ENCODE measurements around the gene MRGPRE.

The MRGPRE gene

GRCh38 chr11:3227568-3228444, 4.4 kb downstream of the MRGPRE start:
- Histone ChIP-seq H3K27ac (ENCODE audit: insufficient read depth, low read length, poor library complexity, severe bottlenecking) (no peak overlapping the region), H3K36me3 (ENCODE audit: control insufficient read depth, insufficient read depth, low read length) (no peaks in the 10 kb centered on the region), H3K27me3 (replicated peaks; ENCODE audit: control insufficient read depth, insufficient read depth, low read length, poor library complexity, severe bottlenecking) (no peaks in the 10 kb centered on the region), H3K9me3 (ENCODE audit: control insufficient read depth, low read length) (no peaks in the 10 kb centered on the region), H3K4me3 (ENCODE audit: insufficient read depth, low read depth, low read length, poor library complexity, severe bottlenecking) (no peak overlapping the region), H3K4me1 (ENCODE audit: control insufficient read depth, insufficient read depth, low read length, poor library complexity, severe bottlenecking) (no peaks in the 10 kb centered on the region)
- DNase-seq = no peak

GRCh38 chr11:3226846-3227567, 5.2 kb downstream of the MRGPRE start:
- Histone ChIP-seq H3K27ac (ENCODE audit: insufficient read depth, low read length, poor library complexity, severe bottlenecking) (no peak overlapping the region), H3K9me3 (ENCODE audit: control insufficient read depth, low read length) (no peaks in the 10 kb centered on the region), H3K4me3 (ENCODE audit: insufficient read depth, low read depth, low read length, poor library complexity, severe bottlenecking) (no peak overlapping the region), H3K36me3 (ENCODE audit: control insufficient read depth, insufficient read depth, low read length) (no peaks in the 10 kb centered on the region), H3K4me1 (ENCODE audit: control insufficient read depth, insufficient read depth, low read length, poor library complexity, severe bottlenecking) (no peaks in the 10 kb centered on the region), H3K27me3 (replicated peaks; ENCODE audit: control insufficient read depth, insufficient read depth, low read length, poor library complexity, severe bottlenecking) (no peaks in the 10 kb centered on the region)
- DNase-seq = no peak

DNA sequence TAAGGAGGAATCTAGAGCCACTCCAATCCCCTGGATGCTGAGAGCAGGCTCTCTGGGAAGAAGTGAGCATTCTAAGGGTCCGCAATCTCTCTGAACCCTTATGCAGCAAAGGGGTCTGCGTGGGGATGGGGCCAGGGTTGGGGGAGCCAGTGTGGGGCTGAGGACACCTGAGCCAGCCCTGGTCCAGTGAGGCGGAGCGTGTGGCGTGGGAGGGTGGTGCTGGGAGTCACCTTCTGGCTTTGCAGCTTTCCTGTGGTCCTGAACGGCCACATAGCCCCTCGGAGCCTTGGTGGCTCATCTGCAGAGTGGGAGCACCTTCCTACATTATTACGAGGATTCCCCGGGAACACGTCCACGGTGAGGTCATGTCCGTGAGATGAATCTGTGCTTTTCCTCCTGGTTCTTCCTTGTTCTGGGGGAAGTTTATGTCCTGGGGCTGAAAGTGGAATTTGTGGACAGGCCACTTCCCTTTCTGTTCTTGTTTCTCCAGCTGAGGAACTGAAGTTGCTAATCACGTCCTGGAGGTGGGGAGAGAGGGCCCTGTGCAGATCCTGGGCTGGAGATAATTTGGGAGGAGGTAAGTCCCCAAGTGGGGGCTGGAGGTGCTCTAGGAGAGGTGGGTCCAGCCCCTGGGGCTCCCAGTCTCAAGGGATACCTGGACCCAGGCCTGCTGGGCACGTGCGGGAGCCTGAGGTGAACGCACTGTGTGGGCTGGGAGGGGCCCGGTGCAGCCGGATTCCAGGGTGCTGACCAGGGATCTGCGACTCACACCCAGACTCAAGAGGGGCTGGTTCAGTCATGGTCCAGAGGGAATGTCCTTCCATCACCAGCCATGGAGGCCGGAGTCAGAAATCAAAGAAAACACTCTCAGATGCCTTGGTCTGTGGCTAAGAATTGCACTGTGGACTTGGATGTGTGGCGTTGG, 6.1 kb downstream of the MRGPRE start:
- no peaks in the 10 kb centered on the region for H3K4me1 ChIP-seq (ENCODE audit: control insufficient read depth, insufficient read depth, low read length, poor library complexity, severe bottlenecking)
- no peak overlapping the region for H3K4me3 ChIP-seq (ENCODE audit: insufficient read depth, low read depth, low read length, poor library complexity, severe bottlenecking)
- no peak for DNase-seq
- H3K9me3 ChIP-seq (ENCODE audit: control insufficient read depth, low read length) = no peaks in the 10 kb centered on the region
- no peak overlapping the region for H3K27ac ChIP-seq (ENCODE audit: insufficient read depth, low read length, poor library complexity, severe bottlenecking)
- H3K27me3 ChIP-seq (replicated peaks; ENCODE audit: control insufficient read depth, insufficient read depth, low read length, poor library complexity, severe bottlenecking) = no peaks in the 10 kb centered on the region
- H3K36me3 ChIP-seq (ENCODE audit: control insufficient read depth, insufficient read depth, low read length) = no peaks in the 10 kb centered on the region

DNA sequence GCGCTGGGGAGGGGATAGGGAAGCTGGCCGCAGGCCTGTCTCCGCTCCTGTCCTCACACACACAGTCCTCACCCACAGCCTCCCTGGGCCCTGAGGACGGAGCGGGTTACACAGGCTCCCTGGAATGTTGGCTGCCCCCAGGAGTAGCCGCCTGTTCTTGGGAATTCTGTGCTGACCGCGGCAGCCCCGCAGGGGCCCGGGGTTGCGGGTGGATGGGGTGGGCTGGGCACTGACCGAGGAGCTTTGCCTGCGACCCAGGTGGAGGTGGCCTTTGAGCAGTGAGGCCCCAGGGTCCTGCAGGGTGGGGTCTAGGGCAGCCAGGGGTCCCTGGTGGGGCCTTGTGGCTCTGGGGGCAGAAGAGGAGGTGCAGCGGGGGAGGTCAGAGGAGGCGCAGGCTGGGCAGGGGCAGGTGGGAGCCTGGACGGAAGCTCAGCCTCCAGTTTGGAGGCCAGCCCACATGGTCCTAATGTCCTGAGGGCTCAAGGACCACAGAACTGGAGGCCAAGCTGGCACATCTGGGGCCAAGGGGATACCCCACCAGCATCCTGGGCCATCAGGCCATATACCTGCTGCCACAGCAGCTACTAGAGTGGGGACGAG, 7.0 kb downstream of the MRGPRE start:
- no peaks in the 10 kb centered on the region for H3K27me3 ChIP-seq (replicated peaks; ENCODE audit: control insufficient read depth, insufficient read depth, low read length, poor library complexity, severe bottlenecking)
- no peak overlapping the region for H3K4me3 ChIP-seq (ENCODE audit: insufficient read depth, low read depth, low read length, poor library complexity, severe bottlenecking)
- DNase-seq = no peak

DNA sequence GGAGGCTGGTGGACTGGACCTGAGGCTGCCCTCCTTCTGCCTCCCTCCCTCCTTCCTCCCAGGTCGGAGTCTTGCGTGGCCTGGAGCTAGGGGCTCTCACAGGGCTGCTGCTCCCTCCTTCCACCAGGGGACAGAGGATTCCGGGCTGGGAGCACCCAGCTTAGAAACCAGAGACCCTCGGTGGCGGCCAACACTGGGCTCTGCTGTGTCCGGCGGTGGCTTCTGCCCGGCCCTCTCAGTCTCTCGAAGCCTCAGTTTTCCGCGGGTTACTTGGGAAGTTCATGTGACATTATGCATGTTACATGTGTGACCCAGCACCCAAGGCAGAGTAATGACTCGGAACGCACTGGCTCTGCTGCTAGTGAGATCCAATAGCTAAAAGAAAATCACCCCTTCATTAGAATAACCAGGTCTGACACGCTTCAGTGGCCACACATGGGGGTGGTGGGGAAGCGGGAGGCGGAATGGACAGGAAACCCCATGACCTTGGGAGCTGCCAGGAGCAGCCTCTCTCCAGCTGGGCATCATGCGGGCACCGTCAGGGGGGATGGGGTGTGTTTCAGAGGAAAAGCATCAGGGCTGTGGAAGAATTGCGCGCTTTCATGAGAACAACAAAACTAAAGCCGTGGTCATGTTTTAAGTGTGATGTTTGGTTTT, 7.7 kb downstream of the MRGPRE start:
- H3K27me3 ChIP-seq (replicated peaks; ENCODE audit: control insufficient read depth, insufficient read depth, low read length, poor library complexity, severe bottlenecking) = no peaks in the 10 kb centered on the region
- H3K9me3 ChIP-seq (ENCODE audit: control insufficient read depth, low read length) = no peaks in the 10 kb centered on the region
- H3K4me3 ChIP-seq (ENCODE audit: insufficient read depth, low read depth, low read length, poor library complexity, severe bottlenecking) = no peak overlapping the region
- H3K4me1 ChIP-seq (ENCODE audit: control insufficient read depth, insufficient read depth, low read length, poor library complexity, severe bottlenecking) = no peaks in the 10 kb centered on the region
- no peak for DNase-seq
- H3K27ac ChIP-seq (ENCODE audit: insufficient read depth, low read length, poor library complexity, severe bottlenecking) = no peak overlapping the region
- H3K36me3 ChIP-seq (ENCODE audit: control insufficient read depth, insufficient read depth, low read length) = no peaks in the 10 kb centered on the region

More for the DNA sequence above, 7.0 kb downstream of the MRGPRE start:
- Histone ChIP-seq H3K27ac (ENCODE audit: insufficient read depth, low read length, poor library complexity, severe bottlenecking) (no peak overlapping the region), H3K9me3 (ENCODE audit: control insufficient read depth, low read length) (no peaks in the 10 kb centered on the region), H3K36me3 (ENCODE audit: control insufficient read depth, insufficient read depth, low read length) (no peaks in the 10 kb centered on the region), H3K4me1 (ENCODE audit: control insufficient read depth, insufficient read depth, low read length, poor library complexity, severe bottlenecking) (no peaks in the 10 kb centered on the region)

DNA sequence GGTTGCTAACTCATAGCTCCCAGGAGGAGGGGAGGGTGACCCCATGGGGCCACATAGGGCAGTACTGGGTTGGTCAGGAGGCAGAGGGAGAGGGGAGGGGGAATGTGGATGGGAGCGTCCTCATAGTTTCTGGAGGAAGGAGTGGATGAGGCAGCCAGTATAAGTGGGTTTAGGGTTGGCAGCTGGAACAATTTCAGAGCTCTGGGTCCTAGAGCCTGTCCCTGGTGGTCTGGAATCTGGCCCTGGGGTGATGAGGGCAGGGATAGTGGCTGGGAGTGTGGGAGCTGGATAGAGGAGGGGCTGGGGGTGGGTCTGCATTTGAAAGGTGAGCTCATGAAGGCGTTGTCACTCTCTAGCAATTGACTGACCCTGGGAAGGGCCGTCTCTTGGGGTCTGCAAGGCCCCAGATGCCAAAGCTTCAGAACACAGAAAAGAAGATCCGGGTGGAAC, 8.3 kb downstream of the MRGPRE start:
- no peaks in the 10 kb centered on the region for H3K9me3 ChIP-seq (ENCODE audit: control insufficient read depth, low read length)
- H3K27me3 ChIP-seq (replicated peaks; ENCODE audit: control insufficient read depth, insufficient read depth, low read length, poor library complexity, severe bottlenecking) = no peaks in the 10 kb centered on the region
- H3K36me3 ChIP-seq (ENCODE audit: control insufficient read depth, insufficient read depth, low read length) = no peaks in the 10 kb centered on the region
- H3K4me1 ChIP-seq (ENCODE audit: control insufficient read depth, insufficient read depth, low read length, poor library complexity, severe bottlenecking) = no peaks in the 10 kb centered on the region
- no peak overlapping the region for H3K27ac ChIP-seq (ENCODE audit: insufficient read depth, low read length, poor library complexity, severe bottlenecking)
- no peak overlapping the region for H3K4me3 ChIP-seq (ENCODE audit: insufficient read depth, low read depth, low read length, poor library complexity, severe bottlenecking)
- DNase-seq = no peak

DNA sequence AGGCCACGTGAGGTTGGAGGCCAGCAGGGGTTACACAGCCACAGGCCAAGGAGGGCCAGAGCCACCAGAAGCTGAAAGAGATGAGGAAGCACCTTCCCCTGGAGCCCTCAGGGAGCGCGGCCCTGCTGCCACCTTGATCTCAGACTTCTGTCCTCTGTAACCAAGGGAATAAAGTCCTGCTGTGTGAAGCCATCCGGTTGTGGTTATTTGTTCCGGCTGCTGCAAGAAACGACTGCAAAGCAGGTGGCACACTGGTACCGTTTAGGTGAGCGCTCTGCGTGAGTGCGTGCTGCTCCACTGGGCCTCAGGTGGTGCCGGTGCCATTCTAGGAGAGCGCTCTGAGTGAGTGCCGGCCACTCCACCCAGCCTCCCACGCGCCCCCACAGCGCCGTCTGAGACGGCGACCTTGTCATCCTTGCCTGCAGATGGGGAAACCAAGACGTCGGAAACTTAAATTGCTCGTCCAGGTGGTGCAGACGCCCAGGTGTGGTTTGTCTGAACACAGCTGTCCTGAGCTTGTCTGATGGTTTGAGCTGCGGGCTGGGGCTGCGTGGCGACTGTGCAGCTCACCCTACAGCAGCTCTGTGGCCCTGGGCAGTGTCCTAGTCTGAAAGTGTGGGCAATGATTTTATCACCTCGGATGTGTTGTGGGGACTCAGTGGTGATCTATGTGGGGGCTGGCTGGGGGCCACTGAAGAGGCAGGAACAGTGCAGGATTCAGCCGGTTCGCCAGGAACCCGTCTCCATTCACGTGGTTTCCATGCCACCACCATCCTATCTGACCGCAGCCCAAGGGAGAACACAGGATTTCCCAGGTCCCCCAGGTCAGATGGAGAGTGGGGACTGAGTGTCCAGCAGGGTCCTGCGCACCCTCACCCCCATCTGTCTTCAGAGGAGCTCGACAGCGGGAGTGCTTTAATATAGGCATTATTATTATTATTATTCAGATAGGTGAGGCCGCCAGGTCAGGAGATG, 9.0 kb downstream of the MRGPRE start:
- no peaks in the 10 kb centered on the region for H3K9me3 ChIP-seq (ENCODE audit: control insufficient read depth, low read length)
- no peaks in the 10 kb centered on the region for H3K27me3 ChIP-seq (replicated peaks; ENCODE audit: control insufficient read depth, insufficient read depth, low read length, poor library complexity, severe bottlenecking)
- H3K27ac ChIP-seq (ENCODE audit: insufficient read depth, low read length, poor library complexity, severe bottlenecking) = no peak overlapping the region
- H3K4me3 ChIP-seq (ENCODE audit: insufficient read depth, low read depth, low read length, poor library complexity, severe bottlenecking) = no peak overlapping the region
- no peaks in the 10 kb centered on the region for H3K36me3 ChIP-seq (ENCODE audit: control insufficient read depth, insufficient read depth, low read length)
- no peak for DNase-seq
- H3K4me1 ChIP-seq (ENCODE audit: control insufficient read depth, insufficient read depth, low read length, poor library complexity, severe bottlenecking) = no peaks in the 10 kb centered on the region

GRCh38 chr11:3222003-3222855, 10.0 kb downstream of the MRGPRE start:
- H3K27ac ChIP-seq (ENCODE audit: insufficient read depth, low read length, poor library complexity, severe bottlenecking) = no peak overlapping the region
- no peaks in the 10 kb centered on the region for H3K27me3 ChIP-seq (replicated peaks; ENCODE audit: control insufficient read depth, insufficient read depth, low read length, poor library complexity, severe bottlenecking)
- no peak overlapping the region for H3K4me3 ChIP-seq (ENCODE audit: insufficient read depth, low read depth, low read length, poor library complexity, severe bottlenecking)
- no peaks in the 10 kb centered on the region for H3K9me3 ChIP-seq (ENCODE audit: control insufficient read depth, low read length)
- no peaks in the 10 kb centered on the region for H3K36me3 ChIP-seq (ENCODE audit: control insufficient read depth, insufficient read depth, low read length)
- DNase-seq = no peak
- H3K4me1 ChIP-seq (ENCODE audit: control insufficient read depth, insufficient read depth, low read length, poor library complexity, severe bottlenecking) = no peaks in the 10 kb centered on the region

All from effector memory CD4-positive, alpha-beta T cell (primary cell).